Caco-2 (cell line): ENCODE data around the gene OR56A4. TPM values are rescaled to one million over a fixed set of nuclear protein-coding genes. Genes with fewer than 3 reads are reported as not detected.

Source experiments
- Bru-seq: library from RNA; stranded (reverse); fragments of 400-500 nt; gene quantifications from one replicate; lab custom pipeline; 2021; lab: Mats Ljungman, UMichigan
- BruChase-seq, 2 experiments: library from RNA; stranded (reverse); fragments of 400-500 nt; gene quantifications; one replicate each; lab custom pipeline; 2021; lab: Mats Ljungman, UMichigan
- BruUV-seq: library from RNA; stranded (reverse); fragments of 400-500 nt; replicated peaks from 2 replicates; lab custom pipeline; 2021; lab: Mats Ljungman, UMichigan
- CTCF ChIA-PET: fragments of 300-600 bp; sonication (Branson Sonifier 250); formaldehyde crosslinking; loops from one replicate; lab custom pipeline; 2022; ENCODE audit warnings: antibody characterized with exemption; lab: Charles Lee
- POLR2A ChIA-PET: fragments of 300-600 bp; sonication (Branson Sonifier 250); formaldehyde crosslinking; loops from one replicate; lab custom pipeline; 2022; ENCODE audit warnings: antibody characterized with exemption; lab: Charles Lee
- DNase-seq, 2 experiments: peaks; one replicate each; pipeline versions ENCODE4 v3.0.0 to v3.0.0-alpha.2; 2020 to 2022
- H3K27me3 ChIP-seq: replicated peaks from 2 replicates; pipeline ENCODE4 v1.6.0; 2011; ENCODE audit warnings: low read length; ENCODE audit not compliant: control insufficient read depth, insufficient read depth
- H3K36me3 ChIP-seq: 2 replicates; pipeline ENCODE4 v1.5.1; 2011; ENCODE audit warnings: low read length; ENCODE audit not compliant: control insufficient read depth, insufficient read depth
- H3K4me1 ChIP-seq: fragments of 250-450 bp; sonication (Bioruptor Pico); 2 replicates; pipeline ENCODE4 v1.5.1; 2020; ENCODE audit warnings: mild to moderate bottlenecking
- H3K4me3 ChIP-seq: 2 replicates; pipeline ENCODE4 v1.5.1; 2011; ENCODE audit warnings: low read depth, mild to moderate bottlenecking, control low read depth, low read length
- H3K9me3 ChIP-seq: fragments of 250-450 bp; sonication (Bioruptor Pico); 2 replicates; pipeline ENCODE4 v1.5.1; 2020; ENCODE audit warnings: mild to moderate bottlenecking, moderate library complexity
- H3K27ac Mint-ChIP-seq: one replicate; pipeline ENCODE4 v1.8.0; 2022; ENCODE audit warnings: mixed read lengths; ENCODE audit not compliant: unreplicated experiment
- H3K27me3 Mint-ChIP-seq: one replicate; pipeline ENCODE4 v1.8.0; 2022; ENCODE audit warnings: mixed read lengths; ENCODE audit not compliant: insufficient read depth, unreplicated experiment
- H3K36me3 Mint-ChIP-seq: one replicate; pipeline ENCODE4 v1.8.0; 2022; ENCODE audit warnings: mild to moderate bottlenecking, mixed read lengths; ENCODE audit not compliant: insufficient read depth, unreplicated experiment
- H3K4me1 Mint-ChIP-seq: one replicate; pipeline ENCODE4 v1.8.0; 2022; ENCODE audit warnings: low read depth, mixed read lengths; ENCODE audit not compliant: unreplicated experiment
- H3K4me3 Mint-ChIP-seq: one replicate; pipeline ENCODE4 v1.8.0; 2022; ENCODE audit warnings: mild to moderate bottlenecking, moderate library complexity, mixed read lengths; ENCODE audit not compliant: unreplicated experiment
- H3K9me3 Mint-ChIP-seq: one replicate; pipeline ENCODE4 v1.8.0; 2022; ENCODE audit warnings: mixed read lengths; ENCODE audit not compliant: unreplicated experiment
- CTCF ChIP-seq, 2 experiments: fragments of 200-600 bp in 1 of 2; IDR thresholded peaks; 1 replicate in 1 of 2; 2 replicates in 1 of 2; pipeline versions ENCODE4 v1.5.1 to v1.8.0; 2011 to 2022; ENCODE audit warnings: antibody characterized with exemption in 1 of 2, control low read depth in 1 of 2, inconsistent platforms in 1 of 2, low read depth in 1 of 2, low read length in 1 of 2, mild to moderate bottlenecking in 1 of 2, moderate library complexity in 1 of 2; ENCODE audit not compliant: insufficient read depth in 1 of 2, severe bottlenecking in 1 of 2, unreplicated experiment in 1 of 2
- intact Hi-C: fragments of 100-400 bp; cut with micrococcal nuclease; formaldehyde crosslinking; loops from one replicate; pipeline ENCODE4 v1.10.0; 2022; ENCODE audit not compliant: unreplicated experiment
- long read RNA-seq: library from polyadenylated mRNA; stranded (forward); transcript quantifications from one replicate; pipeline ENCODE4 v2.0.0, GENCODE V29; 2022
- total RNA-seq: library from RNA; stranded (reverse); gene quantifications from 2 replicates; pipeline ENCODE4 v1.2.3, GENCODE V29; 2022

The OR56A4 gene
- total RNA-seq, result not detected in 2 replicates
- Bru-seq, nascent RNA, result percentile 9 among the genes with signal in this experiment
- percentile 9 among the genes with signal in this experiment for BruChase-seq, experiment 1, labeled RNA remaining after a 2-hour chase
- not detected for BruChase-seq, experiment 2, labeled RNA remaining after a 6-hour chase
- long read RNA-seq, result 0 reads

- no peaks in the 10 kb centered on the region for H3K9me3 ChIP-seq
- intact Hi-C loops, result no loop called here
- no peaks in the 10 kb centered on the region for H3K9me3 Mint-ChIP-seq
- H3K36me3 Mint-ChIP-seq, result no peaks in the 10 kb centered on the region
- no peaks in the 10 kb centered on the region for H3K4me1 Mint-ChIP-seq
- no peaks in the 10 kb centered on the region for H3K27me3 ChIP-seq
- DNase-seq, result no peak
- ChIA-PET CTCF (no interaction called here), POLR2A (no interaction called here)
- no peak within 1 kb of the TSS for H3K4me3 ChIP-seq
- H3K36me3 ChIP-seq, result no peaks in the 10 kb centered on the region
- no TSS peak for BruUV-seq
- peaks cover 25% of the 10 kb centered on the region for H3K27me3 Mint-ChIP-seq
- H3K4me1 ChIP-seq, result no peaks in the 10 kb centered on the region
- no peak for TF ChIP-seq CTCF (IDR thresholded peaks at IDR 0.05; ENCODE audit: insufficient read depth in 1 of 2, low read depth in 1 of 2, low read length in 1 of 2, severe bottlenecking in 1 of 2, unreplicated experiment in 1 of 2)
- no peak within 1 kb of the TSS for H3K27ac Mint-ChIP-seq
- no peak within 1 kb of the TSS for H3K4me3 Mint-ChIP-seq
These were observed at the start of gene OR56A4 for GRCh38 chr11:6006846-6007245. OR56A4 (minus strand) TSS chr11:6006946; CDS start chr11:6002992, 3,954 bp downstream.

GRCh38 chr11:6055569-6055968, 48.8 kb upstream of the OR56A4 start:
- BruUV-seq, result no TSS peak
- no peaks in the 10 kb centered on the region for H3K4me1 ChIP-seq
- H3K27ac Mint-ChIP-seq, result no peak overlapping the region
- DNase-seq, result no peak
- no peaks in the 10 kb centered on the region for H3K9me3 ChIP-seq
- POLR2A ChIA-PET, result no interaction called here
- no peaks in the 10 kb centered on the region; the same call in 1 of the 2 replicates for H3K27me3 ChIP-seq
- H3K4me1 Mint-ChIP-seq, result no peaks in the 10 kb centered on the region
- CTCF ChIA-PET, result no interaction called here
- intact Hi-C loops, result no loop called here
- no peak overlapping the region for H3K4me3 ChIP-seq
- H3K36me3 ChIP-seq, result no peaks in the 10 kb centered on the region
- peaks cover 19% of the 10 kb centered on the region for H3K27me3 Mint-ChIP-seq
- no peak overlapping the region for H3K4me3 Mint-ChIP-seq
- no peaks in the 10 kb centered on the region for H3K9me3 Mint-ChIP-seq
- no peak for TF ChIP-seq CTCF (IDR thresholded peaks at IDR 0.05; ENCODE audit: insufficient read depth in 1 of 2, low read depth in 1 of 2, low read length in 1 of 2, severe bottlenecking in 1 of 2, unreplicated experiment in 1 of 2)
- no peaks in the 10 kb centered on the region for H3K36me3 Mint-ChIP-seq

GRCh38 chr11:6052374-6052773, 45.6 kb upstream of the OR56A4 start:
- intact Hi-C loops, result no loop called here
- Histone ChIP-seq H3K36me3 (no peaks in the 10 kb centered on the region), H3K27me3 (no peaks in the 10 kb centered on the region; the same call in 1 of the 2 replicates), H3K4me3 (no peak overlapping the region), H3K4me1 (no peaks in the 10 kb centered on the region), H3K9me3 (no peaks in the 10 kb centered on the region)
- ChIA-PET POLR2A (no interaction called here), CTCF (no interaction called here)
- no peaks in the 10 kb centered on the region for H3K36me3 Mint-ChIP-seq
- BruUV-seq, result no TSS peak
- no peaks in the 10 kb centered on the region for H3K4me1 Mint-ChIP-seq
- no peak overlapping the region for H3K4me3 Mint-ChIP-seq
- H3K27ac Mint-ChIP-seq, result no peak overlapping the region
- no peak for TF ChIP-seq CTCF (IDR thresholded peaks at IDR 0.05; ENCODE audit: insufficient read depth in 1 of 2, low read depth in 1 of 2, low read length in 1 of 2, severe bottlenecking in 1 of 2, unreplicated experiment in 1 of 2)
- DNase-seq, result no peak
- H3K27me3 Mint-ChIP-seq, result peaks cover 15% of the 10 kb centered on the region
- no peaks in the 10 kb centered on the region for H3K9me3 Mint-ChIP-seq
